Astrocyte (in vitro differentiated cells and primary cell): ENCODE data around the gene GIMAP7. TPM values are rescaled to one million over a fixed set of nuclear protein-coding genes. Genes with fewer than 3 reads are reported as not detected.

Experiments used
- DNase-seq: peaks from one replicate; pipeline ENCODE4 v3.0.0-alpha.2; 2010; ENCODE audit warnings: low read depth
- FAIRE-seq: peaks from 2 replicates; lab custom pipeline; 2011; peaks lifted over from hg19 to GRCh38; lab: Jason Lieb, UNC
- H2AFZ ChIP-seq: 2 replicates; pipeline ENCODE4 v1.6.0; 2012; ENCODE audit warnings: low read depth, low read length, inconsistent platforms
- H3K27ac ChIP-seq: 2 replicates; pipeline ENCODE4 v1.5.1; 2011; ENCODE audit warnings: low read depth, low read length, inconsistent platforms
- H3K27me3 ChIP-seq: 2 replicates; pipeline ENCODE4 v1.6.0; 2011; ENCODE audit warnings: low read length, inconsistent platforms; ENCODE audit not compliant: insufficient read depth
- H3K36me3 ChIP-seq: 2 replicates; pipeline ENCODE4 v1.5.1; 2011; ENCODE audit warnings: low read length, inconsistent platforms; ENCODE audit not compliant: insufficient read depth
- H3K4me1 ChIP-seq: 2 replicates; pipeline ENCODE4 v1.5.1; 2011; ENCODE audit warnings: low read length, inconsistent platforms; ENCODE audit not compliant: insufficient read depth
- H3K4me2 ChIP-seq: 2 replicates; pipeline ENCODE4 v1.6.0; 2012; ENCODE audit warnings: low read length, inconsistent platforms
- H3K4me3 ChIP-seq: 2 replicates; pipeline ENCODE4 v1.5.1; 2011; ENCODE audit warnings: low read depth, mild to moderate bottlenecking, low read length, inconsistent platforms; ENCODE audit not compliant: insufficient read depth
- H3K79me2 ChIP-seq: 2 replicates; pipeline ENCODE4 v1.6.0; 2012; ENCODE audit warnings: mild to moderate bottlenecking, low read length, inconsistent platforms; ENCODE audit not compliant: insufficient read depth
- H3K9ac ChIP-seq: 2 replicates; pipeline ENCODE4 v1.6.0; 2012; ENCODE audit warnings: mild to moderate bottlenecking, low read length, inconsistent platforms
- H3K9me3 ChIP-seq: 2 replicates; pipeline ENCODE4 v1.5.1; 2012; ENCODE audit warnings: low read depth, mild to moderate bottlenecking, low read length, inconsistent platforms; ENCODE audit not compliant: insufficient read depth
- H4K20me1 ChIP-seq: 2 replicates; pipeline ENCODE4 v1.6.0; 2012; ENCODE audit warnings: low read length, inconsistent platforms; ENCODE audit not compliant: insufficient read depth
- H3K27ac Mint-ChIP-seq: one replicate; pipeline ENCODE4 v1.8.0; 2021; ENCODE audit warnings: mild to moderate bottlenecking, mixed read lengths; ENCODE audit not compliant: unreplicated experiment
- H3K27me3 Mint-ChIP-seq: one replicate; pipeline ENCODE4 v1.8.0; 2021; ENCODE audit warnings: low read depth, mixed read lengths; ENCODE audit not compliant: unreplicated experiment
- H3K36me3 Mint-ChIP-seq: one replicate; pipeline ENCODE4 v1.8.0; 2021; ENCODE audit warnings: low read depth, mixed read lengths; ENCODE audit not compliant: unreplicated experiment
- H3K4me1 Mint-ChIP-seq: one replicate; pipeline ENCODE4 v1.8.0; 2021; ENCODE audit warnings: low read depth, mixed read lengths; ENCODE audit not compliant: unreplicated experiment
- H3K4me3 Mint-ChIP-seq: one replicate; pipeline ENCODE4 v1.8.0; 2021; ENCODE audit warnings: mild to moderate bottlenecking, moderate library complexity, mixed read lengths; ENCODE audit not compliant: unreplicated experiment
- H3K9me3 Mint-ChIP-seq: one replicate; pipeline ENCODE4 v1.8.0; 2021; ENCODE audit warnings: mild to moderate bottlenecking, mixed read lengths; ENCODE audit not compliant: unreplicated experiment
- CTCF ChIP-seq: IDR thresholded peaks from 2 replicates; pipeline ENCODE4 v1.5.1; 2011; ENCODE audit warnings: low read depth, mild to moderate bottlenecking, inconsistent platforms, low read length, moderate library complexity; ENCODE audit not compliant: insufficient read depth
- EZH2 ChIP-seq: IDR thresholded peaks from 2 replicates; pipeline ENCODE4 v1.6.1; 2012; ENCODE audit warnings: mild to moderate bottlenecking, low read length, inconsistent platforms; ENCODE audit not compliant: insufficient read depth
- total RNA-seq: library from RNA; stranded (reverse); gene quantifications from 2 replicates; pipeline ENCODE4 v1.2.1, GENCODE V29; 2021

Gene GIMAP7
- total RNA-seq, 1 donor from 2014 or later = not detected

DNA sequence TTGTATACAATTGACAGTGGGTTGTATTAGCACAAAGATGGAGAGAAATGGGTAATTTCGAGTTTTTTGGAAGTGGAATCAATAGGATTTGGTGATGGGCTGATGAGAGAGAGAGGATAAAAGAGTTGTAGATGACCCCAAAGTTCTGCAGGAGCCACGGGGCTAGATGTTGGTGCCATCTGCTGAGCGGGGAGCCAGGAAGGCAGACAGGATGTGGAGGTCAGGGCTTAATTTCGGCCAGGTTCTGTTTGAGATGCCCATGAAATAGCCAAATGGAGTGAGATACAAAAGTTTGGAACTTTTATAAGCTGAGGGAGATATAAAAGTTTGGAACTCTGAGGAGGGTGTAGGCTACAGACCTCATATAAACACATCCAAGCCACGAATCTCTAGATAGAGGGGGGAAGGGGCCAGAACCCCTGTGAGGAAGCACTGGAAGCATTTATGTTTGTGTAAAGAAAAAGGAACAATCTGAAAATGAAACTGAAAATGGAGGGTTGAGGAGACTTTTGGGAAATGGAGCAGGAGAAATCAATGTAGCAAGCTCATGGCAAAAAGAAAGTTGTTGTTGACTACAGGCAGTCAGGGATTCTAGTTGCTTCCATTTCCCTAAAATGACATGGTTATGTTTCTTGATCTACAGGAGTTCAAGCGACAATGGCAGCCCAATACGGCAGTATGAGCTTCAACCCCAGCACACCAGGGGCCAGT lies 54.7 kb downstream of the GIMAP7 start:
- Histone ChIP-seq H3K36me3 (no peaks in the 10 kb centered on the region), H3K4me3 (no peak overlapping the region), H2AFZ (no peak overlapping the region), H3K27ac (no peak overlapping the region), H3K27me3 (no peaks in the 10 kb centered on the region), H3K79me2 (no peaks in the 10 kb centered on the region), H3K9me3 (peaks cover 4% of the 10 kb centered on the region), H3K4me1 (no peaks in the 10 kb centered on the region), H4K20me1 (no peaks in the 10 kb centered on the region), H3K4me2 (no peak overlapping the region), H3K9ac (no peak overlapping the region)
- no peak overlapping the region for H3K4me3 Mint-ChIP-seq
- TF ChIP-seq CTCF (no peak), EZH2 (no peak)
- H3K27me3 Mint-ChIP-seq = peaks cover 8% of the 10 kb centered on the region
- no peaks in the 10 kb centered on the region for H3K9me3 Mint-ChIP-seq
- no peaks in the 10 kb centered on the region for H3K36me3 Mint-ChIP-seq
- no peaks in the 10 kb centered on the region for H3K4me1 Mint-ChIP-seq
- DNase-seq (no peak), FAIRE-seq (no peak)
- no peak overlapping the region for H3K27ac Mint-ChIP-seq

Other genes with a start within 250 kb of the GIMAP7 start
- gene LRRC61, start 191.5 kb upstream of the GIMAP7 start, total RNA-seq = 0.24 and 0.45 TPM in 2 replicates
- gene ACTR3C, start 191.3 kb upstream of the GIMAP7 start, total RNA-seq = 0.25 TPM in 1 of 2 replicates, not detected in the other
- 19.4 and 21.7 TPM in 2 replicates for gene RARRES2, start 173.2 kb upstream of the GIMAP7 start, total RNA-seq
- 80.1 and 95.3 TPM in 2 replicates for gene REPIN1, start 146.1 kb upstream of the GIMAP7 start, total RNA-seq
- gene ZNF775, start 135.5 kb upstream of the GIMAP7 start, total RNA-seq = 6.4 and 6.5 TPM in 2 replicates
- not detected in 2 replicates for gene GIMAP8, start 64.2 kb upstream of the GIMAP7 start, total RNA-seq
- gene GIMAP4, start 52.5 kb downstream of the GIMAP7 start, total RNA-seq = not detected in 2 replicates
- gene GIMAP6, start 117.5 kb downstream of the GIMAP7 start, total RNA-seq = not detected in 2 replicates
- gene GIMAP2, start 170.8 kb downstream of the GIMAP7 start, total RNA-seq = not detected in 2 replicates
- gene GIMAP1, start 201.7 kb downstream of the GIMAP7 start, total RNA-seq = not detected in 2 replicates
- 0.14 TPM in 1 of 2 replicates, not detected in the other for gene GIMAP5, start 222.5 kb downstream of the GIMAP7 start, total RNA-seq